Stimulated activated naive CD4-positive, alpha-beta T cell (primary cell): Measurements from ENCODE around the gene AMOTL2.

Experiments used
- DNase-seq, 6 experiments: peaks; one replicate each; lab custom pipeline; 2025; lab: John Stamatoyannopoulos, UW

Gene AMOTL2

GRCh38 chr3:134334231-134334900 is 39.9 kb downstream of the AMOTL2 start:
- DNase-seq: no peak

- no peak for DNase-seq
Measured at GRCh38 chr3:134333522-134334181, 40.6 kb downstream of the AMOTL2 start.

- DNase-seq: no peak
Measured at GRCh38 chr3:134332344-134332743, 41.9 kb downstream of the AMOTL2 start.

GRCh38 chr3:134331811-134332199 is 42.4 kb downstream of the AMOTL2 start:
- no peak for DNase-seq

DNA sequence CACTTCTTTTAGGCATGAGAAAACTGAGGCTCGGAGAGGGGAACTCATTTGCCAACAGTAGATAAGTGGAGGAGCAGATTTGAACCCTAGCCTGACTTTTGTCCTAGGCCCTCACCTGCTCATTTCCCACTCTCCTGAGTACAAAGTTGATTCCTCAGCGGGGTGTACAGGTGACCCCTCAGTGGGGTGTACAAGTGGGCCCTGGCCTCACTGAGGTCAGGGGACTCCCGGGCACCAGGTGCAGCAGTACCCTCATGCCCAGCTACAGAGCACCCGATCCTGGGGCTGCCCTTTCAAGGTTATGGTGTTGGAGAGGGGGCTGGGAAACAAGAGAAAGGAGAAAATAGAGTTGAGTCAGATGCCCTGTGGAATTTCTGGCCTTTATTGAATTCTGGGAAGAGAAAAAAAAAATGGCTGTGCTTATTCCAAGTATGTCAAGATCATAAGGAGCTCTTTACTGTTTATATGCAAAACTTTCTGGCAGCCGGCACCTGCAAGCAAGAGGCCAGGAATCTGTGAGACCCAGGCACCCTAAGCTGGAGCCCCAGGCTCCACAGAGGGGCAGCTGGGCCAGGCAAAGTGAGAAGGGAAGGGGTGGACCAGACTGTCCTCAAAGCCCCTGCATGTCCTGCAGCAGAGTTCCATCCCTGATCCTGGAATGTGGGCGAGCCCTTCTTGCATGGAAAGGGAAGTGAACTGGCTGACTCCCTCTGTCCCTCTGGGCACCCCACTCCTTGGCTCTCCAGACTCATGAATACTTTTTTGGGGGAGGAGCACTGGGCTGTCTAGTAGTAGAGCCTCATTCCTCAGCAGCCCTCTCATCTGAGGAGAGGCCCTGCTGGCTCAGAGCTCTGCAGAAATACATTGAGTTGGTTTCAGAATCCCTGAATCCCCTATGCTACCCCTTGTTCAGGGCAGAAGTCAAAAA is 43.1 kb downstream of the AMOTL2 start:
- no peak for DNase-seq

DNA sequence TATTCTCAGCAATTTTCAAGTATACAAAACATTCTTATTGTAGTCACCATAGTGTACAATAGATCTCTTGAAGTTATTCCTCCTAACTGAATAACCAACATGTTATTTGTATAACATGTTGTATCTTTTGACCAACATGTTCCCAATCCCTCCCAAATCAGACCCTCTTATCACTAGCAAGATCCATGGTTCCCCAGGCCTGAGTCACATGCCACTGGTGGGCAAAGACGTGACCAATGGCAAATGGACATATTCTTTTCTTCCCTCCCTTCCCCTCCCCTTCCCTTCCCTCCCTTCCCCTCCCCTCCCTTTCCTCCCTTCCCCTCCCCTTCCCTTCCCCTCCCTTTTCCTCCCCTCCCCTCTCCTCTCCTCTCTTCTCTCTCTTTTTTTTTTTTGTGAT is 45.4 kb downstream of the AMOTL2 start:
- DNase-seq: no peak

DNA sequence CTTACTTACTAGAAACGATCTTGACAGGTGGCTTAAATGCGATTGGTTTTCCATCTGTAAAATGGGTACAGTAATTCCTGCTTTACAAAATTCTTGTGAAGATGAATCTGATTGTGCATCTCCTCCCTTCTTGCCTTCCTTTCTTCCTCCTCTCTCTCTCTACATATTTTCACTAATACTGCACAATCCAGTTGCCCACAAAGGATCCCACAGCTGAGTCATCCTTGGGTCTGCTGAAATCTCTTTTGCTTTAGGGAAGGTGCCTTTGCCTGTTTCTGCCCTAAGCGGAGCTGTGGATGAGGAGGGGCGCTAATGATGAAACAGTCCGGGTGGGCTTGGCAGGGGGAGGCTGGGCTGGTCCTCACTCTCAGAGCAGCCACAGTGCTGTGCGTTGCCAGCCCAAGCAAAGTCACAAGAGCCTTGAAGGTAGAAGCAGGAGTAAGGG is 46.1 kb downstream of the AMOTL2 start:
- no peak for DNase-seq

DNA sequence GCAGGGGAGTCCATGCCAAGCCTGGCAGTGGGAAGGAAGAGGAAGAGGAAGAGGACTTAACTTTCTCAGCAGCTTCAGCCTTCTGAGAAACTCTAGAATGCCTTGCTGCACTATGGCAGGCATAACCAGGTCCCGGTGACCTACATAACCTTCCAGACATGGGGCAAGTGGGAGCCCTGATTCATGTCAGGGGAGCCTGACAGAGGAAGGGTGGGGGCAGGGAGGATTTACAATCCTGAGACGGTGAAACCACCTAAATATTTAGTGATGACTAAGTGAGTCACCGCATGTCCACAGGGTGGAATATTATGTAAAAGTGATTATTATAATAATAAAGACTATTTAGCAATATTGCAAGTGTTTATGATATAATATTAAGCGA is 46.7 kb downstream of the AMOTL2 start:
- DNase-seq: no peak

GRCh38 chr3:134326760-134327593 is 47.3 kb downstream of the AMOTL2 start:
- DNase-seq: no peak

GRCh38 chr3:134326126-134326525 is 48.1 kb downstream of the AMOTL2 start:
- DNase-seq: no peak

DNA sequence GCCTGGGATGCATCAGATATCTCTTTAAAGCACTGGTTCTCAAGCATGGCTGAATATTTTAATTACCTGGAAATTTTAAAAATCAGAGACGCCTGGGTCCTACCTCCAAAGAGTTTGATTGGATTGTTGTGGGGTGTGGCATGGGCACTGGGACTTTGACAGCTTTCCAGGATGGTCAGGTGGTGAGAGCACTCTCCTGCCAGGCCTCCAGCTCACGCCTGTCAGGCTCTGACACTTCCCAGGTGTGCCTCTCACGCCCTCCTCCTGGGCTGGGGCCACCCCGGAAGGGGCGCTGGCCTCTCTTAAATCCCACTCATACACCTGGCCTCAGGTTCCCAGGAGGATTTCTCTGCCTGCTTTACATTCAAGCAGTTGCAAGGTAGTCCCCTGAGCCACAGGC is 48.5 kb downstream of the AMOTL2 start:
- no peak for DNase-seq

GRCh38 chr3:134325061-134325705 is 49.1 kb downstream of the AMOTL2 start:
- no peak for DNase-seq

DNA sequence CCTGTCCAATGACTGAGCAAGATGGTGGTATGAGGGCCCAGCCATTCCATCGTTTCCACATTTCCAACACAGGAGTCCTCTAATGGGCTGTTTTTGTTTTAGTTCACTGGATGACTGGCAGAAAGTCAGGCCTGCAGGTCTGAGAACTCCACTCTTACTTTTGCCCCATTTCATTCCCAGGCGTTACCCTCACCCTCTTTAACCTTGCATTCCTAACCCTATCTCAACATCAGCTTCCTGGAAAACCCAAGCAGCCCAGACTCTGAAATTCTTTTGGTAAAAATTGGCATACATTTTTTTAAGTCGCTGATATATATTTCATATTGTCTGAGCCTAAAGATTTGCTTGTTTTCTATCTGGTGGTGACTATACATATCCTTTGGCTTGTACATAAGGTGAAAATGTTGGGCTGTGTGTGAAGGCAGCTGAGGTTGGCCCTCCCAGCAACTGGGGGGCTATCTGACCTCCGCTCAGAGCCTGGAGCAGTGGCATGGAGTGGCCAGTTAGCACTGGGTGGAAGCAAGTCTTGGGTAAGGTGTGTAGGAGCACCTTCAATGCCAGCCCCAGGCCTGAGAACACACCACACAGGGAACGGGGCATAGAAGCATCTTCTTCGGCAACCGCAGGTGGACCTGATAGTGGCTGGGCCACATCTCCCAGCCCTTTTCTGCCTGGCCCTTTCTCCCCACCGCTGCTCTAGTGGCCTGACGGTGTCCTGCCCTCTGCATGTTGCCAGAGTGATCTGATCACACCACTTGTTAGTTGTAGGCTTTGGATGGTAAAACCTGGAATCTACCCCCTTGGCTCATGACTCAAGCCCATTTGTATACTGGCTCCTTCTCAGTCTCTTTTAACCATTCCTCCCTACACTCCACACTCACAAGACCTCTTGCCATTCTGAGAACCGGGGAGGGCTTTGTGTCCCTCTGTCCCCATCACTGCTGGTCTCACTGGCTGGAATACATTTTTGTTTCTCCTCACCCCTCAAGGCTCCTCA is 50.0 kb downstream of the AMOTL2 start:
- DNase-seq: no peak

GRCh38 chr3:134322286-134322685 is 52.0 kb downstream of the AMOTL2 start:
- DNase-seq: no peak

DNA sequence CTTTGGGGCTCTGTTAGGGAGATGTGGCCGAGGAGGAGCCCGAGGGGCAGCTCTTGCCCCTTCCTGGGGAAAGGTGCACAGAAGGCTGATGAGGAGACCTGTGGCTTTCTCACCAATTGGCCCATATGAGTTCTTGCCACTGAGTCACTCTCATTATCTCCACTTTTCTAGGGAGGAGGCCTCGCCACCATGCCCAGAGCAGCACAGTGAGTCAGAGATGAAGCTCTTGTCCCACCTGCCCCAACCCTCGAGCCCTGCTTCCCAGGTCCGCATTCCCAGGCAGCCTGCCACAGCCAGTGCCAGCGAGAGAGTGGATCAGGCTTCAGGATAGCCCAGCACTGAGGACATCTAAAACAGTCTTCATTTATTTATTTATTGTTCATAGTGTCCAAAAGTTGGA is 53.5 kb downstream of the AMOTL2 start:
- no peak for DNase-seq

GRCh38 chr3:134319931-134320330 is 54.3 kb downstream of the AMOTL2 start:
- DNase-seq: no peak

GRCh38 chr3:134318166-134318565 is 56.1 kb downstream of the AMOTL2 start:
- no peak for DNase-seq

DNA sequence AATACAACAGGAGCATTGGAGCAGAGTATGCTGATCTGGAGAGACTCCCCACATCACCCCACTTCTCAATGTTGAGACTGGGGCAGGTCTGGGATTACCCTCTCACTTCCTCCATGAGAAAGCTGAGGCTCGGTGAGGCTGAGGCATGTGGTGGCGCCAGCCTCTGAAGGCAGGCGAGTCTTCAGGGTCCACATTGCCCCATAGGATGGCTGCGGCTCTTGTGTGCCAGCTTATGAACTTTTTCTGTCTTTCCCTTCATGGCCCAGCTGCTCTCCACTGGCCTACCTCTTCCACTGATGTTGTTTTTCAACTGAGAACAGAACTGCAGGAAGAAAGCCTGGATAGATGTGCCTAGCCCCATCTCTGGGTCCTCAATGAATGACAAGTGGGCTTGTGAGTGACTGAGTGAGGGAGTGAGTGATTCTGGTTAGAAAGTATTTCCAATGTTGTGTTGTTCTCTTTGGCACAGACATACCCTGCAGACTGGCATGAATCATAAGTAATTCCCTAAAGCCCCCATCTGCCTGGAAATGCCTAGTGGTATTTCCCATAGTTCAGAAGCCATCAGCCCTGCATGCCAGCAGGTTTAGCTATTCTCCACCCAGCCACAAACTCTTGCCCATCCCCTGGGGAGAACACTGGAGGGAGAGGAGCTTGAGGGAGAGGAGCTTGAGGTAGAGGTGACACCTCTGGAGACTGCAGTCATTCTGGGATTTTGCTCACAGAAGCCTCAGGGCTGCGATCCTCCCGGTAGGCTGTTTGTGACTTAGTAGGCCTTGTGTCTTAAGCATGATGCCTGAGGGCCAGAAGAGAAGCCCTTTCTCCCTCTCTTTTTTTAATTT is 56.9 kb downstream of the AMOTL2 start:
- DNase-seq: no peak
